ENCODE measurements around the gene BACE1-AS. TPM values are rescaled to one million over a fixed set of nuclear protein-coding genes. Genes with fewer than 3 reads are reported as not detected.

BACE1-AS gene
- total RNA-seq, 4 donors from 2014 or later, result 4.3 to 9.4 (median 6.6) TPM

DNA sequence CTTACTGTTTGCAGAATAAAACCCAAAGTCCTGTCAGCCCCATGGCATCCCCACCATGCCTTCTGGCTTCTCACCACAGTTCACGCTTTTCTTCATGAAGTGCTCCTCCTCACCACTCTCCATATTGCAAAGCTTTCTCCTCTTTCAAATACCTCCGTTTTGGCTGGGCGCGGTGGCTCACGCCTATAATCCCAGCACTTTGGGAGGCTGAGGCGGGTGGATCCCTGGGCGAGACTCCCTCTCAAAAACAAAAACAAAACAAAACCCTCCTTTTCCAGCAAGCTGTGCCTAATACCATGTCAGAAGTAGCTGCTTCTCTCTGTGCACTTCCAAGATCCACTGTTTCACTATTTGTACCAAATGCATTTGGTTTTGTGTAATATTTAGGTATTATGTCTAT lies 18.2 kb downstream of the BACE1-AS start:
- H3K27me3 ChIP-seq, result no peaks in the 10 kb centered on the region
- TF ChIP-seq, protein P1, sequence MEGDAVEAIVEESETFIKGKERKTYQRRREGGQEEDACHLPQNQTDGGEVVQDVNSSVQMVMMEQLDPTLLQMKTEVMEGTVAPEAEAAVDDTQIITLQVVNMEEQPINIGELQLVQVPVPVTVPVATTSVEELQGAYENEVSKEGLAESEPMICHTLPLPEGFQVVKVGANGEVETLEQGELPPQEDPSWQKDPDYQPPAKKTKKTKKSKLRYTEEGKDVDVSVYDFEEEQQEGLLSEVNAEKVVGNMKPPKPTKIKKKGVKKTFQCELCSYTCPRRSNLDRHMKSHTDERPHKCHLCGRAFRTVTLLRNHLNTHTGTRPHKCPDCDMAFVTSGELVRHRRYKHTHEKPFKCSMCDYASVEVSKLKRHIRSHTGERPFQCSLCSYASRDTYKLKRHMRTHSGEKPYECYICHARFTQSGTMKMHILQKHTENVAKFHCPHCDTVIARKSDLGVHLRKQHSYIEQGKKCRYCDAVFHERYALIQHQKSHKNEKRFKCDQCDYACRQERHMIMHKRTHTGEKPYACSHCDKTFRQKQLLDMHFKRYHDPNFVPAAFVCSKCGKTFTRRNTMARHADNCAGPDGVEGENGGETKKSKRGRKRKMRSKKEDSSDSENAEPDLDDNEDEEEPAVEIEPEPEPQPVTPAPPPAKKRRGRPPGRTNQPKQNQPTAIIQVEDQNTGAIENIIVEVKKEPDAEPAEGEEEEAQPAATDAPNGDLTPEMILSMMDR (IDR thresholded peaks at IDR 0.05), result no peak
- TF ChIP-seq POLR2A (IDR thresholded peaks at IDR 0.05) (no peak), EP300 (IDR thresholded peaks at IDR 0.05) (no peak)
- peaks cover 0 to 13% (median under 1%) of the 10 kb centered on the region in 4 donors for H3K4me1 ChIP-seq
- no peak for DNase-seq (ENCODE audit: low spot score in 2 of 2)
- H3K4me3 ChIP-seq, result no peak overlapping the region
- H3K9me3 ChIP-seq, result no peaks in the 10 kb centered on the region
- H3K36me3 ChIP-seq, result peaks cover 0 to 32% (median 0%) of the 10 kb centered on the region in 3 donors
- WGBS, 2 donors, result 86 to 92% methylated on average over 7 of the region's 7 CpGs
- no peak overlapping the region for H3K27ac ChIP-seq

DNA sequence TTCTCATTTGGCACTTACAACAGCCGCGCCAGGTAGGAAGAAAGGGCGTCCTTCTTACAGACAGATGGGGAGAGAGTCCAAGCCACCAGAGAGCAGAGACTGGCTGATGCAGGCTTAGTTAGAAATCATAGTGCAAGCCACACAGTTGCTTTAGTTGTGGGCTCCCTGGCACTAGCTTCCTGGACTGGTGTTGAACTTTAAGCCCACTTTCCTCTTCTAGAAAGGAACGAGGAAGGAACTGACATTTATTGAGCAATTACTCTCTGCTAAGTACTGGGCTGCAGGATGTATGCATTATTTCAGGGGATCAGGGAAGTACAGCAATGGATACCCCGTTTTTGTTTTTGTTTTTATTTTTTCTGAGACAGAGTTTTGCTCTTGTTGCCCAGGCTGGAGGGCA lies 21.9 kb downstream of the BACE1-AS start:
- TF ChIP-seq EP300 (IDR thresholded peaks at IDR 0.05), result no peak
- TF ChIP-seq POLR2A (IDR thresholded peaks at IDR 0.05), result no peak
- TF ChIP-seq, protein P1 (IDR thresholded peaks at IDR 0.05), result no peak
- WGBS, 2 donors, result 75% methylated on average over 5 of the region's 5 CpGs
- peaks cover 0 to 38% (median 16%) of the 10 kb centered on the region in 4 donors for H3K4me1 ChIP-seq
- DNase-seq (ENCODE audit: low spot score in 2 of 2), result no peak
- no peaks in the 10 kb centered on the region for H3K27me3 ChIP-seq
- H3K9me3 ChIP-seq, result no peaks in the 10 kb centered on the region
- peaks cover 0 to 11% (median 0%) of the 10 kb centered on the region in 3 donors for H3K36me3 ChIP-seq
- H3K4me3 ChIP-seq, result no peak overlapping the region
- H3K27ac ChIP-seq, result no peak overlapping the region

DNA sequence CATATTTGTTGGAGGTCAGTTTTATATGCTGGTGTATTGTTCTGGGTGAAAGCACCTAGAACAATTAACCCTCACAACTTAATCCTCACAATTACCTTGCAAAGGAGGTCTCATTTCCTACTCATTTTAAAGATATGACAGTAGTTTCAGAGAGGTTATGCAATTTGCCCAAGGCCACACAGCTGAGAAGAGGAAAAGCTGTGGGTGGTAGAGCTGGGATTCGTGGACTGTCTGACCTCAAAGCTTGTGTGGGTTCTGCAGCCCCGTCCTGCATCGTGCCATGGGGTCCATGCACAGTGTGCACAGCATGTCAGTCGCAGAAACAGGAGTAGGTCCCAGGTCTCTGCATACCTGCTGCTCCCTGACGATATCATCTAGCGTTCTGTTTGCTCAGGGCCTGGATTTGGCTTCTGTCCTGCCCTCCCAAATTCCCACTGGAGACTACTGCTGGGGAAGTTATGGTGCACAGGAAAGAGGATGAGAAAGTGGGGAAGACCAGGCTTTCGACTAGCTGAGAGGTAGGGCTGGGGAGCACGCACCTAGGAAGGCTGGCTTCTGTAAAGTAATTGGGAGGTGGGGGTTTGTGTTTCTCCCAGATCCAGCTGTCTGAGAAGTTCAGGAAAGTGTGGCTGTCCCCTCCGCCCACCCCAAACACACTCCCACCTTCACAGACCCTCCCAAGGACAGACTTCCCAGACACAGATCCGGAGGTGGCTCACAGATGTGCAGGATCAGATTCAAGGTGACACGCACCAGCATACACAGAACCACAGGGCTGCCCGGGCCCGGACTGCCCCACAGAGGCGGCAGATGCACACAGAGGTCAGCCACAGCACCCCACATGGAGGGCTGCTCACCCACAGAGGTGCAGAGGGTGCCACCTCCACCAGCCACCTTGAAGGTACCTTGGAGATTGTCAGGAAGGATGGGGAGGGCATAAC lies 23.0 kb downstream of the BACE1-AS start:
- H3K9me3 ChIP-seq, result no peaks in the 10 kb centered on the region
- no peak overlapping the region for H3K27ac ChIP-seq
- H3K27me3 ChIP-seq, result no peaks in the 10 kb centered on the region
- no peak for DNase-seq (ENCODE audit: low spot score in 2 of 2)
- H3K36me3 ChIP-seq, result peaks cover 0 to 11% (median 0%) of the 10 kb centered on the region in 3 donors
- peak overlapping the region in 1 of 4 donors; percentile 70 for H3K4me3 ChIP-seq
- H3K4me1 ChIP-seq, result peaks cover 0 to 38% (median 16%) of the 10 kb centered on the region in 4 donors
- 72 to 73% methylated on average over 13 to 14 of the region's 14 CpGs for WGBS, 2 donors
- TF ChIP-seq, protein P1 (IDR thresholded peaks at IDR 0.05), result no peak
- TF ChIP-seq POLR2A (IDR thresholded peaks at IDR 0.05) (no peak), EP300 (IDR thresholded peaks at IDR 0.05) (no peak)

DNA sequence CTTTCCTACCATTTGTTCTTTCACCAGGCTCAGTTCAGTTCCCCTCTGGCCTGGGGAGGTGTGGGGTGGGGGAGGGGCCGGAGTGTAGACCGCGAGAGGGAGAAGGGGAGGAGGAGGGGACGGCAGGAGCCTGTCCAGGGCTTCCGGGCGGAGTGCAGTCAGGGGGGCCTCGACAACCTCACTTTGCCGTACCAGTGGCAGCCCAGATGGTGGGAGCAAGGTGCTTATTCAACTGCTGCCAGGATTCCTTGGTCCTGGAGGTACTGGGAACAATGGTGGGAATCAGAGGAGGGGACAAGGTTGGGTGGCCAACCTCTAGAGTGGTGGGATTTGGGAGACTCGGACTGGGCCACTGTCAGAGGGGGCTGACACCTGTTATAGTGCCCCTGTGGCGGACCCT lies 23.7 kb downstream of the BACE1-AS start:
- H3K4me1 ChIP-seq, result peaks cover 0 to 45% (median 16%) of the 10 kb centered on the region in 4 donors
- H3K27me3 ChIP-seq, result no peaks in the 10 kb centered on the region
- H3K36me3 ChIP-seq, result peaks cover 0 to 11% (median 0%) of the 10 kb centered on the region in 3 donors
- DNase-seq (ENCODE audit: low spot score in 2 of 2), result no peak
- H3K4me3 ChIP-seq, result peak overlapping the region; percentile 66 to 85 (median 77)
- 12 to 14% methylated on average over 6 to 10 of the region's 10 CpGs for WGBS, 2 donors
- H3K27ac ChIP-seq, result peak overlapping the region in 1 of 4 donors; percentile 73
- TF ChIP-seq, protein P1 (IDR thresholded peaks at IDR 0.05), result no peak
- TF ChIP-seq POLR2A (IDR thresholded peaks at IDR 0.05), result no peak
- TF ChIP-seq EP300 (IDR thresholded peaks at IDR 0.05), result no peak
- no peaks in the 10 kb centered on the region for H3K9me3 ChIP-seq

Measured in tibial nerve (tissue), 4 donors.